ENCODE results near the gene FOXB1. TPM values are rescaled to one million over a fixed set of nuclear protein-coding genes. Genes with fewer than 3 reads are reported as not detected.

The FOXB1 gene
- total RNA-seq, 2 donors from 2014 or later = not detected

DNA sequence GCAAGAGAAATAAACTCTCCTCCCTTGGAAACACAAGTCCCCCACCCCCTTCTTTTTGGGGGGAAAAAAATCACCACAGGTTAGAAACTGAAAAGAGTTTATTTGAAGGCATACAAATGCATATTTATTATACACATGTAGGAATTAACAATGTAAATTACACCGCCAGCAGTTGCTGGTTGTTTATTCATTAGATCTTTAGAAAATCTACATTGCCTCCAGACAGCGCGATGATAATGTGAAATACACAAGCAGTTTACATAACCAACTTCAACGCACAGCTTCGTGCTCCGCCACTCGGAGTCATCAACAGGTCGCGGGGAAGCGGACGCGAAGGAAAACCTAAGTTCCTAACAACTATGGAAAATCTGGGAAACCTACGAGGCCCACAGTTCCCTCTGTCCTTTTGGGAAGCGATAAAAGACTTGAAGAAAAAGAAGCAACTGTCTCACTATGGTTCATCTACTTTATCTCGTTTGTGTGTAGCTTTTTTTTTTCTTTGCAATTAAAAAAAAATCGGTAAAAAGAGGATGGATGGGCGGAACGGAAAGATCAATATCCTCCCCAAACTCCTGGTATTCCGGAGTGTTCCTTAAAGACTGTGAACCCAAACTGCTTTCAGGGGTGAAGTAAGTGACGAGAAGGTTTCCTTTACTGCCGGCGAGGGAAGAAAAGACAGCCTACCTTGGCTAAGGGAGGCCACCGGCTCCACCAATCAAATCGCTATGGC, 8.4 kb upstream of the FOXB1 start:
- ATAC-seq (ENCODE audit: insufficient number of reproducible peaks, low FRiP score, low read depth) (no peak), DNase-seq (ENCODE audit: low spot score) (no peak)
- peaks cover 5 to 21% of the 10 kb centered on the region in 2 donors for H3K4me1 ChIP-seq (ENCODE audit: control insufficient read depth in 1 of 2, low read depth in 2 of 2)
- H3K36me3 ChIP-seq = no peaks in the 10 kb centered on the region
- H3K9me3 ChIP-seq = no peaks in the 10 kb centered on the region
- TF ChIP-seq, protein P1, sequence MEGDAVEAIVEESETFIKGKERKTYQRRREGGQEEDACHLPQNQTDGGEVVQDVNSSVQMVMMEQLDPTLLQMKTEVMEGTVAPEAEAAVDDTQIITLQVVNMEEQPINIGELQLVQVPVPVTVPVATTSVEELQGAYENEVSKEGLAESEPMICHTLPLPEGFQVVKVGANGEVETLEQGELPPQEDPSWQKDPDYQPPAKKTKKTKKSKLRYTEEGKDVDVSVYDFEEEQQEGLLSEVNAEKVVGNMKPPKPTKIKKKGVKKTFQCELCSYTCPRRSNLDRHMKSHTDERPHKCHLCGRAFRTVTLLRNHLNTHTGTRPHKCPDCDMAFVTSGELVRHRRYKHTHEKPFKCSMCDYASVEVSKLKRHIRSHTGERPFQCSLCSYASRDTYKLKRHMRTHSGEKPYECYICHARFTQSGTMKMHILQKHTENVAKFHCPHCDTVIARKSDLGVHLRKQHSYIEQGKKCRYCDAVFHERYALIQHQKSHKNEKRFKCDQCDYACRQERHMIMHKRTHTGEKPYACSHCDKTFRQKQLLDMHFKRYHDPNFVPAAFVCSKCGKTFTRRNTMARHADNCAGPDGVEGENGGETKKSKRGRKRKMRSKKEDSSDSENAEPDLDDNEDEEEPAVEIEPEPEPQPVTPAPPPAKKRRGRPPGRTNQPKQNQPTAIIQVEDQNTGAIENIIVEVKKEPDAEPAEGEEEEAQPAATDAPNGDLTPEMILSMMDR (IDR thresholded peaks at IDR 0.05) = no peak
- no peak overlapping the region for H3K4me3 ChIP-seq
- peaks cover 38% of the 10 kb centered on the region for H3K27me3 ChIP-seq (replicated peaks; ENCODE audit: insufficient read depth)
- H3K27ac ChIP-seq = no peak overlapping the region

DNA sequence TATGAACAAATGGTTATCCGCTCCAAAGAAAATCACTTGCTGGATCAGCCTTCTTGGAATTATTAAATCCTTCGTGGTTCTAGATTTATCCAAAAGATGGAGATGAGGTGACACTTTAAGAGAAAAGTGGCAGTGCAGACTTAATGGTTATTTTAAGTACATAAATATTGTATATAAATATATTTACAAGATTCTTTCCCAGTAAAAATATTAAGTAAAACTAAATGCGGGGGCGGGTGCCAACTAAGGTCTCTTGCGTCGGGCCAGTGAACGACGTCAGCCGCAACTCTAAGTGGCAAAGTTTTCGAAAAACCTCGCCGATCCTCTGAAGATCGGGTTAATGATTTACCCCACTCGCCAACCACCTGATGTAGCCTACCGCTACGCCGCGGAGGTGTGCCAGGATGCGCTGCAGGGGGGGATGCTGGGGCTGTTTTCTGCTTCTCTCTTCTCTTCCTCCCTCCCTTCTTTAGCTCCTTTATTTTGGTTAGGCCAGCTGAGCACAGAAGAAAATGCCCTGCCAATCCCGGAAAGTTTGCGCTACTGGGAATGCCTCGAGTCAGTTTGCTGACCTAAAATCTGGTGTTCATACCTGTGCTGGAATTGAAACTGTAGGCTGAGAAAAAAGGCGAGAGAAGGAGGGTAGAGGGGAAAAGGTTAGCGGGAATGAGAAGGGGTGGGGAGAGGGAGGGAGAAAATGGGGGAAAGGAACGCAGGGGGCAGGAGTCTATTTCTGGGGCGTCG, 7.6 kb upstream of the FOXB1 start:
- ATAC-seq (ENCODE audit: insufficient number of reproducible peaks, low FRiP score, low read depth) (no peak), DNase-seq (ENCODE audit: low spot score) (no peak)
- no peak overlapping the region for H3K27ac ChIP-seq
- peak overlapping the region; percentile 52 for H3K4me3 ChIP-seq
- peaks cover 41% of the 10 kb centered on the region for H3K27me3 ChIP-seq (replicated peaks; ENCODE audit: insufficient read depth)
- TF ChIP-seq, protein P1 (IDR thresholded peaks at IDR 0.05) = no peak
- peaks cover 5 to 21% of the 10 kb centered on the region in 2 donors for H3K4me1 ChIP-seq (ENCODE audit: control insufficient read depth in 1 of 2, low read depth in 2 of 2)
- no peaks in the 10 kb centered on the region for H3K36me3 ChIP-seq
- no peaks in the 10 kb centered on the region for H3K9me3 ChIP-seq

DNA sequence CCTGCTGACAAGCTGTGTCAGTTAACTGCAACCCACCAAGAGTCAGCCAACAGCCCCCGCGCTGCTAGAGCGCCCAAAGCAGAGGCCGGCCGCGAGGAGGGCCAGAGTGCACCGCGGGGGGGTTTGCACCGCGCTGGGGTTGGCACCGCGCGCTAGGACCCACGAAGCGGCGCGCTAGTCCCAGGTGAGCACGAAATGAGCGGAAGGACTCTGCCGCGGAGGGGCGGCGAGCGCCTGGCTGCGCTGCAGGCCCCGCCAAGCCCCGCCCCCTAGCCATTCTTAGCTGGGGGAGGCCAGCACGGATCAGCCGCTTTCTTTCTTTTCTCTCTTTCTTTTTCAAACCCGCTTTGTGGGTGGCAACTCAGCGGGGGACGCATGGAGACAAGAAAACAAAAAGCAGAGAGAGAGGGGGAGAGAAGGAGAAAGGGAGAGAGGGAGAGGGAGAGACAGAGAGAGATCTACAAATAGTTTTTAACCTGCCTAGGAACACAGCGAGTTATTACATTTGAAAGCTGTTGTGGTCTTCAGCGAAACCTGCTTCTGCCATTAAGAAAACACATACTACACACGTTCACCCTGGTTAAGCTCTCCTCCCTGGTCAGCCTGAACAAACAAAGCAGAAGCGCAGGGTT, 6.9 kb upstream of the FOXB1 start:
- TF ChIP-seq, protein P1 (IDR thresholded peaks at IDR 0.05) = no peak
- H3K9me3 ChIP-seq = no peaks in the 10 kb centered on the region
- DNase-seq (ENCODE audit: low spot score) = no peak
- H3K4me1 ChIP-seq (ENCODE audit: control insufficient read depth in 1 of 2, low read depth in 2 of 2) = peaks cover 5 to 21% of the 10 kb centered on the region in 2 donors
- H3K27me3 ChIP-seq (replicated peaks; ENCODE audit: insufficient read depth) = peaks cover 41% of the 10 kb centered on the region
- ATAC-seq (ENCODE audit: insufficient number of reproducible peaks, low FRiP score, low read depth) = no peak
- H3K27ac ChIP-seq = no peak overlapping the region
- peak overlapping the region; percentile 52 for H3K4me3 ChIP-seq
- no peaks in the 10 kb centered on the region for H3K36me3 ChIP-seq

DNA sequence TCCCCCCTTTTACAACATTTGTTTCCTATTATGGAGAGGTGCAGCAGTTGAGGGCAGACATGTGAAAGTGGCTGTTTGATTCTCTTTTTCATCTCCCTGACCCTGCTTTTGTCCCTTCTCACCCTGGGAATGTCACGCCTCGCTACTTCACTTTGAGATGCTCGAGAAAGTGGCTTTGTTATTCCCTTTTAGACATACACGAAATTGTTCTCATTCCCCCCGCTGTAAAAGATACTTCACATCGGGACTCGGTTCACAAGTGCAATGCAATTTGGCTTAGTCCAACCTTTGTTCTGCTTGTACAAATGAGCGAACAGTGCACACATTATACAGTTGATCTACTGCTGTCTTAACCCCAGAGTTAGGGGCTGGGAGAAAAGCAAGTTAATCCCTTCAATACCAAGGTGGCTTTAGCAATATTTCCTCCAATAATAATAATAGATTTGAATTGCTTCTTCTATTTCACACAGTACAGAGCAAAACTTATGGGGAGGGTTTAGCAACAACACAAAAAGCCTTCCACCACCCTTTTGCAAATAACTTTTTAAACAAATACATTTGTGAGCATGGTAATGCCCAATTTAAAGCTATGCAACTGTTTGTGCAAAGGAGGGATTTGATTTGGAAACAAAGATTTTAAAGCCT, 5.7 kb upstream of the FOXB1 start:
- no peak overlapping the region for H3K27ac ChIP-seq
- ATAC-seq (ENCODE audit: insufficient number of reproducible peaks, low FRiP score, low read depth) (no peak), DNase-seq (ENCODE audit: low spot score) (no peak)
- TF ChIP-seq, protein P1 (IDR thresholded peaks at IDR 0.05) = no peak
- no peaks in the 10 kb centered on the region for H3K36me3 ChIP-seq
- H3K9me3 ChIP-seq = no peaks in the 10 kb centered on the region
- H3K4me3 ChIP-seq = no peak overlapping the region
- peaks cover 49% of the 10 kb centered on the region for H3K27me3 ChIP-seq (replicated peaks; ENCODE audit: insufficient read depth)
- peaks cover 5 to 21% of the 10 kb centered on the region in 2 donors for H3K4me1 ChIP-seq (ENCODE audit: control insufficient read depth in 1 of 2, low read depth in 2 of 2)

Data from thoracic aorta (tissue), 2 donors.